GM18907 (cell line): ENCODE data around the gene PXDN.

ENCODE experiments used
- ATAC-seq: cut with Tn5 transposase; IDR thresholded peaks from one replicate; pipeline ENCODE4 v1.9.1; 2021; ENCODE audit warnings: mild to moderate bottlenecking, moderate library complexity; ENCODE audit not compliant: unreplicated experiment

Gene PXDN

DNA sequence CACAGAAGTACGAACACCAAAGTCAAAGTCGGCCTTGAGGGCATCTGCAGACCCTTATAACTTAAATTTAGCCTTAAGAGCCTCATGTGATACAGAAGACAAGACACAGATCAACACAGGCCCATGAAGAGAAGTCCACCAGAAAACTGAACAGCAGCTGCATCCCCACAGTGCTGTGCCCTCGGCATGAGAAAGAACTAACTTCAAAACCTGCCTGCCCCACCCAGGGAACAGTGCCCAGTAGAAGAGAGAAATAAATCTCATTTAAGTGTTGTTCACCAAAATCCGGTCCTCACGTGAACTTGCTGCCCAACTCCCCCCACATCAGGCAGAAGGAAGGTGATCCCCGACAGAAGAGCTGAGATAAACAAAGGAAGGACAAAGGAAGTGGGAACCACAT lies 73.7 kb downstream of the PXDN start:
- ATAC-seq = no peak

DNA sequence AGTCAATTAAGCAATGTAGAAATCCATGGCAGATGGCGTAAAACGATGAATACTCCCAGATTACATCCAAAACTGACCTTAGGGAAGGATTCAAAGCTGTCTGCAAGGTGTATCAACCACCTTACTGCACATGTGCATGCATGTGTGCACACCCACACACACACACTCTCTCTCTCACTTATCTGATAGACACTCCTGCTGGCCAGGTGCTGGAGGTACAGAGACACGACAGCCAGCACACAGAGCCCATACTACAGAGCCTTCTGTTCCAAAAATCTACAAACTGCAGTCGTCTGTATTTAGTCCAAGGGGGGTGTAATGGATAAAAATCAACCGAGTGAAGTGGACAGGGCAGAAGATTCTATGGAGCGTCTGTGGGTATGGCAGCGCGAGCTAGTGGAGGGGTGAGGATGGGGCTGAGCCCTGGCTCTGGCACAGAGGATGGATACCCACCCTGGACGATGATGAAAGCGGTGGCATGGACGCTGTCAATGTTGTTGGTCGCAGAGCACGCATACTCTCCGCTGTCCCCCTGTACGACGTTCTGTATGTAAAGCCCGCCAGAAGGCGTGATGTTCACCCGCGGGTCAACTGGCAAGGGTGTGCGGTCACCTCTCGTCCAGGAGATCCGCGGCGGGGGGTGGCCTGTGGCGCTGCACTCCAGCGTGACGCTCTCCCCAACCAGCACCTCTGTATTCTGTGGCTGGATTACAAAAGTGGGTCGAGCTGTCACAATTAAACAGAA lies 78.4 kb downstream of the PXDN start:
- ATAC-seq = no peak

DNA sequence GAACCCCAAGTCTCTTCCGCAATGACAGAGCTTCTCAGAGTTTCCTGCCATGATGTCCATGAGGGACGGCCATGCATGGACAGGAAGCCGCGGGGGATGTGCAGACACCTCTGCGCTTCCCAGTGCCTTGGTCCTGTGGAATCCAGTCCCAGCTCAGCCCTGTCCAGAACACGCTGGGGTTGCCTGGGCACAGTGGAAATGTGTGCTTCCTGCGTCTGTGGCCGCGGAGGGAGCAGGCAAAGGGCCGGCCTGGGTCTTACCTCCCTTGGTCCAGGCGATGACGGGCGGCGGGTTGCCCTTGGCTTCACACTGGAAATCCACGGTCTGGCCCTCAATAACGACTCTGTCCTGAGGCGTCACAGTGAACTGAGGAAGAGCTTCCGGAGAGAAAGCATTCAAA lies 79.6 kb downstream of the PXDN start:
- ATAC-seq = no peak

DNA sequence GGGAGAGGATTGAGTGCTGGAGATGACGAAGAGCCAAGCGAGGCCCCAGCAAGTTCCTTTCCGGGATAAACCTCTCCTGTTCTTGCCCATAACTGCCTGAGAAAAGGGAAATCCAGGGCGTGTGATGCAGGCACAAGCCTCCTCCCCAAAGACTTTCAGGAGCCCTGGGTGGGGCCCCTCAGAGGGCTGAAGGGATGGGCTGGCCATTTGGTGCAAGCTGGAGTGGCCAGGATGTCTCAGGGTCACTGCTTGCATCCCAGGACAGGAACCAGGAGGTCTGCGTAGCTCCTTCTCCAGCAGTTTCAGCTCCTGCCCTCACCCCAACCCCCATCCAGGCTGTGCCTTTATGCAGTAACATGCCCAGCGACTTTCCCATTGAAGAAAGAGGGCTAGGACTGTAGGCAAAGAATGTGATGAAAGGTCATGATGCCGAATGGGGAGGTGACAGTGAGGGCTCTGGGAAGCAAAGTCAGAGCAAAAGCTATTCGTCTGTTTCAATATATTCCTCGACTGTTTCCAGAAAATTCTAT lies 80.2 kb downstream of the PXDN start:
- no peak for ATAC-seq

DNA sequence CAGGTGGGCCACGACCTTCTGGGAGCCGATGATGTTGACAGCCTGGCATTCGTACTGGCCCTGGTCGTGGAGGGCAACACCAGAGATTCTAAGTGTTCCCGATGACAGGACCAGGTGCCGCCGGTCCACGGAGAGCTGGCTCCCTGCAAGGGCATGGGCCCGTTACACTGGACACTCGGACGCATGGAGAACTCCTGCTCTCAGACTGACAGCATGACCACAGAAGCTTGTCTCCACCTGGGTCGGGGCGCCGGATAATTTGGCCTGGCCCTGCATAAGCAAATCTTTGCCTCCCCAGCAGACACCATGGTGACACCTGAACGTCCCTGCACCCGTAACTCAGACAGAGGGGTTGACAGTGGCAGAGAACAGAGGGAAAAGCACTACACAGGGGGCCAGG lies 80.7 kb downstream of the PXDN start:
- no peak for ATAC-seq

DNA sequence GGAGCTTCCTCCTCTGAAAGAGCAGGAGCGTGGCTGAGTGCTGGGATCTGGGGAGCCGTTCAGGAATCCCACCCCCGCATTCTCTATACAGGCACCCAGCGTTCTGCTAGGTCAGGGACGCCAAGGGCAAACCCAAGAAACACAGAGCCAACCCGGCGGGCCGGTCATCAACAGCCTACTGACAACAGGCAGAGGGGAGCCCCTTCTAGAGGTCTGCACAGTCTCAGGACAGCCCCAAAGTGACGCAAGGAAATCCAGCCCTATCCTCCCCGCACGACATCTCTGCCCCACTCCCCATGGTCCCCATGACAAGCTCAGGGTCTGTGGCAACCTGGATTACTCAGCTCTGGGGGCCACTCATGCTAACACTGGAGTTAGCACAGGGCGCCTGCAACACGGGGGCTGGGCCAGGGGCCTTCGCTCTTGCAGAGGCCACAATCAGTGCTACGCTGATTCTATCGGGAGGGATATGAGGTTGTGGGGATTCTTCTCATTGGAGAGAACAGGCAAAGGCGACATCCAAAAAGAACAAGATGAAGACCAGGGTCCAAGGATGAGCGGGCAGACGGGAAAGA lies 81.6 kb downstream of the PXDN start:
- no peak for ATAC-seq

DNA sequence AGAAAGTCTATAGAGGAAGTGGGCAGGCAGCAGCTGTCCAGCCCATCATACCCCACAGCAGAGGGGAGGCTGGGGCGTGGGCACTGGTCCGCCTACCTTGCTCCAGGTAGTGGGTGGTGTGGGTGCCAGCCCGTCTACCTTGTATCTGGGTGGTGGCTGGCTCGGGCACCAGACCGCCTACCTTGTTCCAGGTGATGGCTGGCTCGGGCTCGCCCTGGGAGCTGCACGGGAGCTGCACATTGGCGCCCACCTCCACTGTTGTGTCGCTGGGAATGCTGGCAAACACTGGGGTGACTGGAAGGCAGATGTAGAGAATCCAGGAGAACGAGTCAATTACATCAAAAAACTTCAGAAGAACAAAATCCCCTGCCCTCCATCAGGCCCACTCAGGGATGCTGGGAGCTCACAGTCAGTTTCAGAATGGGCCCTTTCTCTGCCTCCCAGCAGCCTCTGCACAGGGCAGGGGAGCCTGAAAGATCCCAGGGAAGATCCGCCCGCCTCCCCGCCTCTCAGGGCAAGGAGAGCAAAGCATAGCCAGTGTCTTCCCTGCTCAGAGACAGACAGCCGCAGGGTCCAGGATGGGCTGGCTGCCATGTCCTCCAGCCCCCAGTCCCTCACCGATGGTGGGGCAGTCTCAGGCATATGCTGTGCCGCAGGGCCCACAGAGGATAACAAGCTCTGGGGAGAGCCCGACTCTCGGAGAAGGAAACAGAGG lies 82.3 kb downstream of the PXDN start:
- no peak for ATAC-seq

DNA sequence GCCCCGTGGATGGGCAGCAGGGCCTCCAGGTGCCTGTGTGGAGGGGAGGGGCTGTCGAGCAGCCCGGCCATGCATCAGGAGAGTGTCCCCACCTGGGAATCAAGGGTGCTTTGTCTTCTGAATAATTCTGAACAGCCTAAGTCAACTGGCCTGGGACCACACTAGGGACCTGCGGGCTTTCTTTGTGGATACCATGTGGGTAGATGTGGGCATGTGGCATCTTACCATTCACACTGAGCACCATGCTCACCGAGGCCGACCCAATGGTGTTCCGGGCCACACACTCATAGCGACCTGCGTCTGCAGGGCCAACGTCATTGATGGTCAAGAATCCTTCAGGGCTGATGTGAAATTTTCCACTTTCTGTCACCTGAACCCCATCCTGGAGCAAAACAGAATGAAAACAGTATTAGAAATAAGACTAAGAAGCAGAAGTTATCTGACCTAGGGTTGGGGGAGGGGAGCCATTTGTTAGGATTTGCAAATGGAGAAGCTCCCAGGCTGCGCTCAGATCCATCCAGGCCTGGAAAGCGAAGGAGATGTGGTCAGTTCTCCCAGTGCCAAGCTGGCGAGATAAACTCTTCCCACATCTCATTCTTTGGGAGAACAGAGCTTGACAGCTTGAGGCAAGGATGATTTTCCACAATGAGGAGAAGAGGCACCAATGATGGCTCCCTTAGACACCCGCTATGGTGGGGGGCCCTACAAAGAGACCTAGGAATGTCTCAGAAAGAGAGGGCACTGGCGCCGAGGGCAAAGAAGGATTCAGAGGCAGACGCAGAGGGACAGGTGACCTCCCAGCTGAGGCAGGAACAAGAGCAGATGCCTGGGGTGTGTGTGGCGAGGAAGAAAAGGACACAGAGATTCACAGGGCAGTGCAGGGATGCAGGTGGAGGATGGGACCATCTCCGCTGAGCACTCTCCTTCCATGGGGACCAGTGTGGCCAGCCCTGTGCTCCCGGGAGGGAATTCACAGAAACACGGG lies 83.4 kb downstream of the PXDN start:
- ATAC-seq = no peak

DNA sequence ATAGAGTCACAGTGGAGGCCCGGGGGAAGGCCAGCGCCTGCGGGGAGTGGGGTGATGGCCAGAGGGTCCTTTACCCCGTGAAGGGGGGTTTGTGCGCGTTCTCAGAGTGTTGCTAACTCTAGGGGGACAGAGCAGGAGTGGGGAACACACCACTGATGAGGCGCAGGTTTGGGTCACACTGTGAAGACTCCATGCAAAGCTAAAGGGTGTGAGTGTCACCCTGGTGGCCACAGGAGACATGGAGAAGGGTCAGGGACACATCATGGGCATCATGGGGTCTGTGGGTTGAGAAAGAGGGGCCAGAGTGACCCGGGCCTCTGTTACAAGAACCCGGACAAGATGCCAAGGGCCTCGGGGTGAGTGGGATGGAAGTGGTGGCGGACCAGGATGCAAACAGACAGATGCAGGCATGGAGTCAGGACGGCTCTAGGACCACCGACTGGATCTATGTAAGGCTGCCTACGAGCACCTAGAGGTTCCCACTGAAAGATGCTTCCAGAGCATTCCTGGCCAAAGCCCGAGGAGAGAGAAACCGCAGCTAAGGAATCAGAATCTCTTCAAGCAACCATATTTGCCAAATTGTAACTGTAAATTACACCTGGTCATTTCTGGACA lies 84.3 kb downstream of the PXDN start:
- no peak for ATAC-seq

DNA sequence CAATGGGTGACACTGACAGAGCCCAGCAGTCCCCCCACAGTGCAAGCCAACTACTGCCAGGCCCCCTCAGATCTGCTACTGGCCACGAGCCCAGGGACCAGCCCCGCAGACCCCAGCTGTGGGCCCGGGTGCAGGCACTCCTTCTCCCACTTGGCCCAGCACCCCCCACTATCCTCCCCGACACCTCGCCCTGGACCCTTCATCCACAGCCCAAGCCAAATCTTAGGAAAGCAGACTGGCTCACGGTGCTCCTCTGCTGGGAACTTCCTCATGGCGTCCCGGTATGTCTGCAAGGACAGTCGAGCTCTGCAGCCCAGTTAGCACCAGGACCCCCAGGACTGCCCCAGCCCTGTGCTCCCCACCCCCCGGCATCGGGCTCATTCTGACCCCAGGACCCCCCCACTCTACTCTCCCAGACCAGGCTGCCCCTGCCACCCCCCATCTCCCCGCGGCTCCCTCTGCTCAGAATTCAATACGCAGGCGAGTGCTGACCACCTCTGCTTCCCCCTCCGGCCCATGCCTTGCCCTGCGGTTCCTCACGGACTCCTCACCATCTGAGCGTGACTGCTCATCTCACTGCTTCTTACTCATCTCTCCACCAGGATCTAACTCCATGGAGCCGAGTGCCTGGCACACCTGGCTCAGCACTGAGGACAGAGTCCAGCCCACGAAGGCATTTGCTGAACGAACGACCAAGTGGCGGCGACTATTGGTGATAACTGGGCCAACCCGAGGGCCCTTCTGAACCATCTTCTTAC lies 85.7 kb downstream of the PXDN start:
- ATAC-seq = no peak

DNA sequence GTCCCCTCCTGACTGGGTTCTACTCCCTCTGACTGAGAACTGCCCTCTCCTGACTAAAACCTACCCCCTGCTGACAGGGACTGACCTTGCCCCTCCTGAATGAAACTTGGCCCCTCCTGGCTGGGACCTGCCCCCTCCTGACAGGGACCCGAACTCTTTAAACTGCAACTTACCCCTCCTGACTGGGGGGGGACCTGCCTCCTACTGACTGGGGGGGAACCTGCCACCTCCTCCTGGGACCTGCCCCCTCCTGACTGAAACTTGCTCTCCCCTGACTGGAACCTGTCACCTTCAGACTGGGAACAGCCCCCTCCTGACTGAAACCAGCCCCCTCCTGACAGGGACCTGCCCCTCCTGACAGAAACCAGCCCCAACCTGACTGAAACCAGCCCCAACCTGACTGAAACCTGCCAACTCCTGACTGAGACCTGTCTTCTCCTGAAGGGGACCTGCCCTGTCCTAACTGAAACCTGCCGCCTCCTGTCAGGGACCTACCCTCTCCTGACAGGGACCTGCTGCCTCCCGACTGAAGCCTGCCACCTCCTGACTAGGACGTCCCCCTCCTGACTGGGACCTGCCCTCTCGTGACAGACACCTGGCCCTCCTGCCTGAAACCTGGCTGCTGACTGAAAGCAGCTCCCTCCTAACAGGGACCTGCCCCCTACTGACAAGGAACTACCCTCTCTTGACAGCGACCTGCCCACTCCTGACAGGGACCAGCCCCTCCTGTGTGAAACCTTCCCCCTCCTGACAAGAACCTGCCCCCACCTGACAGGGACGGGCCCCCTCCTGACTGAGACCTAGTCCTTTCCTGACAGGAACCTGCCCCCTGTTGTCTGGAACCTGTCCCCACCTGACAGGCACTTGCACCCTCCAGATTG lies 87.1 kb downstream of the PXDN start:
- no peak for ATAC-seq

DNA sequence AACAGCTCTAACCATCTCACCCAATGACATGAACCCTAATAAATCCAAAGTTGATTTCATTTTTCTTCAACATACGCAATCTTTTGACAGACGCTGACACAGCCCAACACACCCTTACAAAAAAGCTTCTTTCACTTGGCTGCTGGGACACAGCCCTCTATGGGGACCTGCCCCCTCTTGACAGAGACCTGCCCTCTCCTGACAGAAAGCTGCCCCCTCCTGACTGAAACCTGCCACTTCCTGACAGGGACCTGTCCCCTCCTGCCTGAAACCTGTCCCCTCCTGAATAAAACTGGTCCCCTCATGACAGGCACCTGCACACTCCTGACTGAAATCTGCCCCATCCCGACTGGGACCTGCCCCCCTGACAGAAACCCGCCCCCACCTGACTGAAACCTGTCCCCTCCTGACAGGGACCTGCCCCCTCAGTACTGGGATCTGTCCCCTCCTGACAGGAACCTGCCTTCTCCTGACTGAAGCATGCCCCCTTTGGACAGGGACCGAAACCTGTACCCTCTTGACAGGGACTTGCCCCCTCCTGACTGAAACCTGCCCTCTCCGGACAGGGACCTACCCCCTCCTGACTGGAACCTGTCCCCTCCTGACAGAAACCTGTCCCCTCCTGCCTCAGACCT lies 87.9 kb downstream of the PXDN start:
- ATAC-seq = no peak

DNA sequence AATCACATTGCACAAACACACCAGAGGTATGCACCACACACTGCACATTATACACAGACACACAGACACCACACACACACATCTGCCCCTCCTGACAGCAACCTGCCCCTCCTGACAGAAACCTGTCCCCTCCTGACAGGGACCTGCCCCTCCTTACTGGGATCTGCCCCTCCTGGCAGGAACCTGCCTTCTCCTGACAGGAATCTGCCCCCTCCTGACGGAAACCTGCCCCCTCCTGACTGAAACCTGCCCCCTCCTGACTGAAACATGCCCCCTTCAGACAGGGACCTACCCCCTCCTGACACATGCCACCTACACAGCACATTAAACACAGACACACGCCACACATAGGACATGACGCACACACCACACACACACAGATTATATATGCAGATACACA lies 88.9 kb downstream of the PXDN start:
- no peak for ATAC-seq

DNA sequence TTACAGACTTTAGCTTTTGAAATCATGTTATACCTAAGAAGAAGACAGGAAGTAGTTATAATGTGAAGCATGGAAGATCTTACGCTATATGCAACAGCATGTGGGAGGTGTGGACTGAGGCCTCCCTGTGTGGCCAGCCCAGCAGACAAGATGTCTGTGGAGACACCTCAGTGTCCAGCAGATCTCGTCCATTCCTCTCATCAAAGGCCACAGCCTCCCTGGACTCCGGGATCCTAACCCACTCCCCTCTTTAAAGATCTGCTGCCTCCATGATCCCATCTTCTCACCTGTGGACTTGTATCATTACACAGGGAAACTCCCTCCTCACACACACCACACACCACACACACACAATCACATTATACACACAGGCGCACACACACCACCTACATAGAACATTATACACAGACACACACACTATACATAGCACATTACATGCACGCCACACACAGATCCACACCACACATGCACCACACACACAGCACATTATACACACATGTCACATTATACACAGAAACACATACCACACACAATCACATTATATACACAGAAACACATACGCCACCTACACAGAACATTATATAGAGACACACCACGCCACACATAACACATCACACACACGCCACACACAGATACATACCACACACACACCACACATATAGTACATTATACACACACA lies 89.5 kb downstream of the PXDN start:
- no peak for ATAC-seq

DNA sequence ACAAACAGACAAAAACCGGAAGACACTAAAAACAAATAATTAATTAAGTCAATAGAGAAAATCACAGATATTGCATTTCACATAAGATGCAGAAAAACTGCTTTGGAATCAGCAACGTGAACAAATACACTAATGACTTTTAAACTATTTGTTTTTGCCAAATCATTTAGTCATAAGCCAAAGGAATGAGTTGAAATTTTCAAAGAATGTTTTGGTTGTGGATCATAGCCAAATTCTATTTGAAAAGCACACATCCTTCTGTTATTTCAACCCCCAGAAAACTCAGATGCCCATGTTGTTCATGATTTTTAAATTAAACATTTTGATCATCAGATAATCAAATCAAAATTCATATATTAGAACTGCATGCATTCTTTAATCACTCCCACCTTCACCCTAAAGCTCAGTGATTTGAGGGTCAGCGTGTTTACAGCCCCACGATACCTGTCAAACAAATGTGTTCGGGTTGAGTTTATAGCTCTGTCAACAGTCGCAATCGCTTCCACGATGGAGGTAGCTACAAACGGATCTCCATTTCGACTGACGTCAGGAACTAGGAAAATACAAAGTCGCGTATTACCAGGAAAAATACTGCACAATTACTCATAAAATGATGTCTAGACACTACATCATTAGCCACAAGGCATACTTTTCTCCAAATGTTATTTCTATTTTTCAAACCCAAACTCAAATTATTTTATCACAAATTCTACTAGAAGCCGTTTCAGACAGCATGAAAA lies 90.2 kb downstream of the PXDN start:
- ATAC-seq = no peak

DNA sequence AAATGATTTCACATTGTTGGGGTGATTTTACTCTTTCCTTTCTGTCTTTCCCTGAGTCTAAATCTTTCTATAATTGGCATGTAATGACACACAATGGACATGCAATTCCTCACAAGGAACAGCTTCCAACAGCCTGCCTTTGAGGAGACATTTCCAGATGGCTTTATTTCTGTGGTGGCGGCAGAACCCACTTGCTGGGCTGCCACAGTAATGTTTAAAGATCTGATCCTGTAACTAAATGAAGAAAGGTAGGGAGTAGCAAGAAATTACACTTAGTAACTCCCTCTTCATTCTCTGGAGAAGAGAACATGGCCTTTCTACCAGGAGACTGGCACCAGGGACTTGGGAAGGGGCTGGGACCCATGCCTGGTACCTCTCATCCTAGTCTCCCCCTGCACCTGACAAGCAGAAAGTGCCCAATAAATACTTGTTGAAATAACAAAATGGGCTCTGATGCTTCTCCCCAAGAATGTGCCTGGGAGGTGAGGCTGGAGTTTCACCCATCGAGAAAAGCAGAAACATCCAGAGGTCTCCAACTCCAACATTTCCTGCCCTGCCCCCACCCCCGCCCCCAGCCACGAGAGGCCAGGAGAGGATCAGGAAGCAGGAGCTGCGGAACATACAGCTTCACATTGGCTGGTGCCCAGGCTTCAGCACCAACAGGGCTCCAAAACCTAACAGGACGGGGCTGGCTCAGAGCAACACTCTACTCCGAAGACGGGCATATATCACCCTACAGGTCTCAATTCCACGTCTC lies 92.1 kb downstream of the PXDN start:
- ATAC-seq = no peak
